RKO (cell line): Measurements from ENCODE around the gene MAP3K8.
"Not testable (repeated sequence)": the region's sequence is repeated elsewhere in the genome, so short reads cannot be mapped to it uniquely, and the experiment has no call there.

Source experiments
- DNase-seq: peaks from one replicate; pipeline ENCODE4 v3.0.0-alpha.2; 2016; ENCODE audit warnings: low spot score

The MAP3K8 gene

DNA sequence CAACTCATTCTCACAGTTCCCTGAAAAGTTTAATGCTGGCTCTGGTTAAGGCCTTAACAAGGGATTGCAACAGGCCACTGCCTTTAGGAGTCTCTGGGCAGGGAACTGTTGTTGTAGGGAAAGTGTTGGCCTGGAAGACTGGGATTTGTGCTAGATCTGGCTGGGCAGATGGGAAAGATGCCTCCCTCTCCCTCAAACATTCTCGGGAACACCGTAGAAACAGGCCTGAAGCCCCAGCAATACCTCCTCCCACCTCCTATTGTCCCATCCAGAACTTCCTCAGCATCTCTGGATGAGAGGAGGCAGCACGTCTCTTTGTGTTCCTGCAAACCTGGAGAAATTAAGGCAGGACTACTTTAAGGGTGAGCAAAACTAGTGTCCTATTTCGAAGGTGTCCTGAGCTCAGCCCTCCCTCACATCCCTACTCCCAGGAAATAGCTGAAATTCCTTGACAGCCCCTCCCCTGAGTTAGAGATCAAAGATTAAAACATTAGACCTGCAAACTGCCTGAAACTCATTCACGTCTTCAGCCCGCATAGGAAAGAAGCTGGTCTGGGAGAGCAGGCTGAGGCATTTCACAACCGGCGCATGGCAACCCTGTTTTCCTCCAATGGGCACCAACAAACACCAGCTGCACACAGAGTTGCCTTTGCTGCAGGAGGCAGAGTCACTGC is 10.9 kb upstream of the MAP3K8 start:
- DNase-seq: no peak

- DNase-seq: not testable (repeated sequence)
Measured at GRCh38 chr10:30423655-30424275, 10.2 kb upstream of the MAP3K8 start.

DNA sequence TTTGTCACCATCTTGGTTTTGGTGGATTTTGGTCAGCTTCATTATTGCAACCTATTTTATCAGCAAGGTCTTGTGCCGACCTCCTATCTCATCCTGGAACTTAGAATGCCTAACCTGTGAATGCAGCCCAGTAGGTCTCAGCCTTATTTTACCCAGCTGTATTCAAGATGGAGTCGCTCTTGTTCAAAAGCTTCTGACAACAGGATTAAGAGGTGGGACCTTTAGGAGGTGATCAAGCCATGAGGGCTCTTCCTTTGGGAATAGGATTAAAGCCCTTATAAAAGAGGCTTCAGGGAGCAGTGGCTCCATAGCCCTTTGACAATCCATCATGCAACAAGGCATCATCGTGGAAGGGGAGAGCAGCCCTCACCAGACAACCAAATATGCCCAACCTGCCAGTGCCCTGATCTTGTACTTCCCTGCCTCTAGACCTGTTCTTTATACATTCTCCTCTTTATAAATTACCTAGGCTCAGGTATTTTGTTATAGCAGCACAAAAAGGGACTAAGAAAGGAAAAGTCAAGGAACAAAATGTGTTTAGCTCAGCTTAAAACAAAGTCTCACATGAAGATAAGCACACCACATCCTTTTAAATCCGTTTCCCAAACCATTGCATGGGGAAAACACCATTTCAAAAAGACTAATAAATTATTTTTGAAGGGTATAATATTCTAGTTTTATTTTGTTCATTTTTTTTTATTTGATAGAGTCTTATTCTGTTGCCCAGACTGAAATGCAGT is 8.5 kb upstream of the MAP3K8 start:
- no peak for DNase-seq

GRCh38 chr10:30430544-30431298 is 3.3 kb upstream of the MAP3K8 start:
- no peak for DNase-seq

- no peak for DNase-seq
Measured at GRCh38 chr10:30431435-30431911, 2.5 kb upstream of the MAP3K8 start.

- no peak for DNase-seq
Measured at GRCh38 chr10:30432622-30433305, 1.2 kb upstream of the MAP3K8 start.

DNA sequence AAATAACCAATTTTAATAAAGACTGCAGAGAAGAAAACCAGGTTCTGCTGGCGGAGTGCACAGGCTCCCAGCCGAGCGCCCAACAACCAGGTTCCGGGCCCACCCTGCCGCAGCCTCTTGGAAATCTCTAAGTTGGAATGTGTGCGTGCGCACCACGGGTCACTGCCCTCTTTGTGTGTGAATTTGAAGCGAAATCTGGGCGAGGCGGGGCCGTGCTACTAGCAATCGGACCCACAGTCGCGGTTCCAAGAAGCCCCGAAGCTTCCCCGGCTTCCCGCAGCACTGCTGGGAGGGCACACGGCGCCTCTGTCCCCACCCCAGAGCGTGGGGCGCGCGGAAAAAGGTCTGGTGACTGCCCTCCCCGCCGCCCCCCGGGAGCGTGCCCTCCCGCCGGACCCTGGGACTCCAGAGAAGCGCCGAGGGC is 666 bp upstream of the MAP3K8 start:
- peak; percentile 78 for DNase-seq

GRCh38 chr10:30434273-30435072 is 489 bp downstream of the MAP3K8 start:
- DNase-seq: peak; percentile 80

DNA sequence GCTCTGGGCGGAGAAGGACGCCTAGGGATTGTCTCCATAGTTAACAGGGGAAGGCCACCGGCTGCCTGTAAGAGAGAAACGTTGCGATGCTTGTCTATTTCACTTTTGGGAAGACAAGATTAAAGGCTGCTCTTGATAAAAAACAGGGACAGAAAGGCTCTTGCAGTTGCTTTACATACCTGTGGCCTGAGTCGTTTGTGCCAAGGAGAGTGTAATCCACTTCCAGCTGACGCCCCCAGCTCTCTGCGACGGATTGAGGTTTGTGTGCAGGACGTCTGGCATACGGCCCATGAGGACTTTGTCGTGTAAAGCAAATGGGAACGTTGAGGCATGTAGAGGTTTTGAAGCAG is 1.1 kb downstream of the MAP3K8 start:
- DNase-seq: peak; percentile 65

GRCh38 chr10:30435499-30436167 is 1.6 kb downstream of the MAP3K8 start:
- not testable (repeated sequence) for DNase-seq

GRCh38 chr10:30436191-30436611 is 2.2 kb downstream of the MAP3K8 start:
- no peak for DNase-seq

- no peak for DNase-seq
Measured at GRCh38 chr10:30436671-30437030, 2.7 kb downstream of the MAP3K8 start.

DNA sequence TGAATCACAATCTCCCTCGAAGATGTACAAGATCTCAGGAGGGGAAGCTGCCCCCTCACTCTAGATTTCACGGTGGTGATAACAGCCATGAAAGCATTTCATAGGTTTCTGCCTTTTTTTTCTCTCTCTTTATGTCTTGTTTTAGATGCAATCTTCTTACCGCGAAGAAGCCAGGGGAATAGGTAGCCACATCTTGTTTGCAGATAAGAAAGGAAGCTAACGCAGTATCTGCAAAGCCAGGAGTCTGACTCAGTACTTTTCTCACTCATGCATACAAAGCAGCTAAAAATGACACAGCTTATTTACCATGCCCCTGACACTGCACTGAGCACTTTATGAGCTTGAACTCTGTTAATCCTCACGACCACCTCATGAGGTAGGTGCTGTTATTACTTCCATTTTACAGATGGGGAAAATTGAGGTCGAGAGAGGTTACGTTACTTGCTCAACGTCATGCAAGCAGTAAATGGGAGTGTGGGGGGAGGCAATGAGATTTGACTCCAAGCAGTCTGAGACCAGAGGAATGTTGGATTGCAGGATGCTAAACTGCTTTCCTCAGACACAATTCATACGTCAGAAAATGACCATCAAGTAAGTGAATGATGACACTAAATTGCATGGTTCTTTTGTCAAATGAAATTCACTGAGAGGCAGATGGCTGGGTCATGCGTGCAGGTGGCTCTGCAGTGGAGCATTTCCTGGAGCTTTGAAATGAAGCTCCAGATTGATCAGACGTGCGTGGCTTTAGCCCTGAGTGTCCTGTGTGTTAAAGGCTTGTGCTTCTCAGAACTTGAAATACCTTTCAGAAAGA is 3.3 kb downstream of the MAP3K8 start:
- peak; percentile 48 for DNase-seq

- peak; percentile 43 for DNase-seq
Measured at GRCh38 chr10:30438021-30438850, 4.3 kb downstream of the MAP3K8 start.

GRCh38 chr10:30439931-30440330 is 5.9 kb downstream of the MAP3K8 start:
- DNase-seq: no peak

DNA sequence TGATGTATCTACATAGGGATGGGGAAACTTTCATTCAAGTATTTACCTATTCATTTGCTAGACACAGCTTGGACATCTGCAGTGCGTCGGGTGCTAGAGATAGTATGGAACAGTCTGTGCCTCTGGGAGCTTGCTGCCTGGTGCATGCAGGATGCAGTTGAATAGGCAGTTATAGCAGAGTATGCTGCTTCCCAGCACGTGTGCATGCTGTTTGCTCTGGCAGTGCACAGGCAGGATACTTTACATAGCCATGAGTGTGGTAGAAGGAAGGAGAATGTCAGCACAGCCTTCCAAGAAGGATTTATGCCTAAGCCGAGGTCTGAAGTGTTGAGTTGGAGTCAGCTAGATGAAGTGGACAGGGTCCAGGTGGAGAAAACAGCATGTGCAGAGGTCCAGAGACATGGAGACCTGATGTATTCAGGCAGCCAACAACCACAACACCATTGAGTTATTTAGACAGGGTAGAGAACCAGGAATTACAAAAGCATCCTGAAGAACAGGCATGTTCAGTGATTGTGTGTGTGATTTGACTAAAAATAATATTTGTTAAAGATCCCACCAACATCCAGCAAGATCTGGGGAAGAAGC is 8.1 kb downstream of the MAP3K8 start:
- no peak for DNase-seq

- DNase-seq: no peak
Measured at GRCh38 chr10:30443049-30443448, 9.1 kb downstream of the MAP3K8 start.

DNA sequence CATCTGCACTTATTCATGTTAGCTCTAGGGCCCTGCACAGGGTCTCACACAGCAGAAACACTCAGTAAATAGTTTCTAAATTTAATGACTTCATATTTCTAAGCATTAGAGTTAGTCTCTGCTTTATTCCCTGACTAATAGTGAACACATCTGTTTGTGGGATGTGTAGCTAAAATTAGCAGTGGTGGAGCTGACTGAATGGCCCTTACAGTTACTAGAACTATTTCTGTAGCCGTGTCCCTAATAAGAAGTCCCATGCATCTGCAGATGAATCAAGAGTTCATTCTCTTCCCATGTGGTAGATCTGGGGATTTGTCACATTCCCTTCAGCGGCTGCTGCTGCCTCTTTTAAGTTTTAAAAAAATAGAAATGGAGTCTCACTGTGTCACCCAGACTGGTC is 11.7 kb downstream of the MAP3K8 start:
- DNase-seq: peak; percentile 18
